HepG2 (cell line): ENCODE measurements around the gene DCAF15. TPM values are rescaled to one million over a fixed set of nuclear protein-coding genes. Genes with fewer than 3 reads are reported as not detected.

Source experiments
- ATAC-seq: fragments of 200-7000 bp; cut with Tn5 transposase; 3 replicates; pipeline ENCODE4 v1.9.1; 2020; ENCODE audit warnings: mild to moderate bottlenecking, moderate library complexity
- BruUV-seq: library from RNA; stranded (reverse); fragments of 400-500 nt; replicated peaks from 2 replicates; lab custom pipeline; 2021; lab: Mats Ljungman, UMichigan
- CTCF ChIA-PET: fragments of 300-600 bp; formaldehyde crosslinking; extraction: SDS; loops from one replicate; lab custom pipeline; 2021; ENCODE audit warnings: low total read pairs, inconsistent platforms, low intra/inter-chr PET ratio; lab: Yijun Ruan, JAX
- POLR2A ChIA-PET: fragments of 350-600 bp; sonication (Branson Sonifier 250); formaldehyde crosslinking; loops from one replicate; lab custom pipeline; 2020; ENCODE audit warnings: antibody characterized with exemption, inconsistent platforms; lab: Yijun Ruan, JAX
- DNase-seq: peaks from one replicate; pipeline ENCODE4 v3.0.0-alpha.2; 2015; ENCODE audit warnings: low spot score
- FAIRE-seq: peaks from 3 replicates; lab custom pipeline; 2011; peaks lifted over from hg19 to GRCh38; lab: Jason Lieb, UNC
- H2AFZ ChIP-seq: one replicate; pipeline ENCODE4 v1.6.1; 2011; ENCODE audit warnings: low read length, inconsistent platforms
- H3K27ac ChIP-seq: fragments of 300-600 bp; 3 replicates; pipeline ENCODE4 v1.8.0; 2011; ENCODE audit warnings: mixed run types, mild to moderate bottlenecking, mixed read lengths, low read length, inconsistent platforms; ENCODE audit not compliant: insufficient read depth; ENCODE audit errors: extremely low read length
- H3K27me3 ChIP-seq, 2 experiments: fragments of 200-600 bp in 1 of 2; 2 replicates in 1 of 2; 3 replicates in 1 of 2; pipeline versions ENCODE4 v1.6.0 to v1.8.0; 2011; ENCODE audit warnings: low read length in 2 of 2, mild to moderate bottlenecking in 2 of 2, moderate library complexity in 2 of 2, inconsistent platforms in 1 of 2; ENCODE audit not compliant: insufficient read depth in 2 of 2, control insufficient read depth in 1 of 2
- H3K36me3 ChIP-seq, 2 experiments: fragments of 200-600 bp in 1 of 2; replicated peaks in 1 of 2; 2 replicates in 1 of 2; 3 replicates in 1 of 2; pipeline versions ENCODE4 v1.5.1 to v1.8.0; 2011; ENCODE audit warnings: low read length in 2 of 2, inconsistent platforms in 1 of 2; ENCODE audit not compliant: insufficient read depth in 2 of 2, control insufficient read depth in 1 of 2
- H3K4me1 ChIP-seq: 2 replicates; pipeline ENCODE4 v1.5.1; 2012; ENCODE audit warnings: low read length, inconsistent platforms; ENCODE audit not compliant: insufficient read depth
- H3K4me2 ChIP-seq: 2 replicates; pipeline ENCODE4 v1.6.0; 2011; ENCODE audit warnings: low read depth, low read length, inconsistent platforms
- H3K4me3 ChIP-seq, 3 experiments: fragments of 200-600 bp in 1 of 3; sonication (generic), shearing (Covaris generic) in 1 of 3; replicated peaks in 1 of 3; 2 replicates each; pipeline ENCODE4 v1.5.1; 2011 to 2016; ENCODE audit warnings: low read length in 3 of 3, inconsistent platforms in 2 of 3, low read depth in 2 of 3, mild to moderate bottlenecking in 2 of 3, control low read depth in 1 of 3, mixed read lengths in 1 of 3; ENCODE audit not compliant: insufficient read depth in 1 of 3
- H3K79me2 ChIP-seq: one replicate; pipeline ENCODE4 v1.6.1; 2011; ENCODE audit warnings: low read length, inconsistent platforms; ENCODE audit not compliant: insufficient read depth
- H3K9ac ChIP-seq: 2 replicates; pipeline ENCODE4 v1.6.0; 2011; ENCODE audit warnings: mild to moderate bottlenecking, low read depth, low read length, inconsistent platforms; ENCODE audit not compliant: insufficient read depth
- H3K9me3 ChIP-seq: 2 replicates; pipeline ENCODE4 v1.5.1; 2012; ENCODE audit warnings: mild to moderate bottlenecking, low read length
- H4K20me1 ChIP-seq: 2 replicates; pipeline ENCODE4 v1.6.0; 2011; ENCODE audit warnings: inconsistent platforms, mild to moderate bottlenecking, low read length, moderate library complexity; ENCODE audit not compliant: insufficient read depth
- ARHGAP35 ChIP-seq: sonication (generic); formaldehyde crosslinking; IDR thresholded peaks from 2 replicates; pipeline ENCODE4 v1.9.0; 2022; ENCODE audit warnings: mild to moderate bottlenecking, inconsistent platforms, moderate library complexity, missing genetic modification reagents, borderline replicate concordance
- GATA4 ChIP-seq: sonication (generic); IDR thresholded peaks from 2 replicates; pipeline ENCODE4 v1.6.1; 2016; ENCODE audit warnings: antibody characterized with exemption, low read depth, borderline replicate concordance
- RBFOX2 ChIP-seq: fragments of 200-400 bp; formaldehyde crosslinking; IDR thresholded peaks from 2 replicates; pipeline ENCODE4 v1.6.1; 2017; ENCODE audit warnings: low read depth, mild to moderate bottlenecking, low read length
- SIN3B ChIP-seq: fragments of 150-350 bp; IDR thresholded peaks from 2 replicates; pipeline ENCODE4 v1.6.1; 2014; ENCODE audit warnings: low read length
- WGBS: methylation state at CpG from one replicate; pipeline ENCODE4 v1.1.6; 2017; ENCODE audit warnings: low lambda C conversion rate; 5-methylcytosine and 5-hydroxymethylcytosine counted together
- in situ Hi-C: cut with HindIII; loops from 2 replicates; pipeline ENCODE4 v1.10.0; 2017; ENCODE audit warnings: low pct_unique_long_range_greater_than_20kb; ENCODE audit not compliant: extremely low pct_ligation_motif_present
- intact Hi-C: fragments of 100-400 bp; cut with micrococcal nuclease; formaldehyde crosslinking; loops from one replicate; pipeline ENCODE4 v1.10.0; 2022; ENCODE audit not compliant: unreplicated experiment
- polyA plus RNA-seq, 8 experiments: library from polyadenylated mRNA; depleted of rRNA in 3 of 8; stranded (reverse) in 7 of 8; unstranded in 1 of 8; fragments of >200 nt; fragmentation: Illumina TruSeq in 4 of 8; extraction: Trizol in 4 of 8; gene quantifications; 2 replicates each; pipeline versions ENCODE4 v1.2.1 to v1.2.3, GENCODE V29; 2011 to 2016; ENCODE audit warnings: low read depth in 4 of 8, missing spikeins in 1 of 8, mixed read lengths in 1 of 8; ENCODE audit not compliant: insufficient read depth in 1 of 8
- total RNA-seq, 5 experiments: library from RNA; depleted of rRNA; stranded (reverse); fragments of >200 nt; fragmentation: Illumina TruSeq; extraction: Trizol; gene quantifications; 2 replicates each; pipeline ENCODE4 v1.2.3, GENCODE V29; 2016; ENCODE audit warnings: low read depth in 1 of 5
- TF ChIP-seq, protein P1 (sequence below): sonication (generic); formaldehyde crosslinking; IDR thresholded peaks from 2 replicates; pipeline ENCODE4 v1.4.0; 2020; ENCODE audit warnings: missing genetic modification reagents, borderline replicate concordance
- TF ChIP-seq, protein P2 (sequence below): sonication (generic); formaldehyde crosslinking; IDR thresholded peaks from 2 replicates; pipeline ENCODE4 v1.4.0; 2020; ENCODE audit warnings: missing genetic modification reagents
- TF ChIP-seq, protein P3 (sequence below): IDR thresholded peaks from 2 replicates; pipeline ENCODE4 v1.6.1; 2016

DCAF15 gene
- total and polyA plus RNA-seq, 2 of the 13 experiments (the other 11 are each of a cell fraction or from before 2014, with no cell fraction given), result 13.6 to 14.0 TPM

DNA sequence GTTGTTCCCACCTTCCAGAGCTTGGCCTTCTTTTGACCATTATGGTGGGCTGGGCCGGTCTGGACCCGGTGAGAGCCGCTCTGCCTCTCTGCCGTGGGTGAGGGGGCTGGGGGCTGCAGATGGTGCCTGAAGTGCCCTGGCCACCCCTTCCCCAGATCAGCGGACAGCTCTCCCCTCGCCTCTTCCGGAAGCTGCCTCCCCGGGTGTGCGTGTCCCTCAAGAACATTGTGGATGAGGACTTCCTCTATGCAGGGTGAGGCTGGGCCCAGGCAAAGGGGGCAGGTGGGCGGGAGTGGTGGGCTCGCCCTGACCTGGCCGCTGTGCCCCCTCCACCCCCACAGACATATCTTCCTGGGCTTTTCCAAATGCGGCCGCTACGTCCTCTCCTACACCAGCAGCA is 1.9 kb downstream of the DCAF15 start (continued):
- TF ChIP-seq, protein P1, sequence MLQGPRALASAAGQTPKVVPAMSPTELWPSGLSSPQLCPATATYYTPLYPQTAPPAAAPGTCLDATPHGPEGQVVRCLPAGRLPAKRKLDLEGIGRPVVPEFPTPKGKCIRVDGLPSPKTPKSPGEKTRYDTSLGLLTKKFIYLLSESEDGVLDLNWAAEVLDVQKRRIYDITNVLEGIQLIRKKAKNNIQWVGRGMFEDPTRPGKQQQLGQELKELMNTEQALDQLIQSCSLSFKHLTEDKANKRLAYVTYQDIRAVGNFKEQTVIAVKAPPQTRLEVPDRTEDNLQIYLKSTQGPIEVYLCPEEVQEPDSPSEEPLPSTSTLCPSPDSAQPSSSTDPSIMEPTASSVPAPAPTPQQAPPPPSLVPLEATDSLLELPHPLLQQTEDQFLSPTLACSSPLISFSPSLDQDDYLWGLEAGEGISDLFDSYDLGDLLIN, result no peak
- TF ChIP-seq ARHGAP35 (CRISPR knock-in tag) (no peak), GATA4 (no peak), SIN3B (no peak)

DNA sequence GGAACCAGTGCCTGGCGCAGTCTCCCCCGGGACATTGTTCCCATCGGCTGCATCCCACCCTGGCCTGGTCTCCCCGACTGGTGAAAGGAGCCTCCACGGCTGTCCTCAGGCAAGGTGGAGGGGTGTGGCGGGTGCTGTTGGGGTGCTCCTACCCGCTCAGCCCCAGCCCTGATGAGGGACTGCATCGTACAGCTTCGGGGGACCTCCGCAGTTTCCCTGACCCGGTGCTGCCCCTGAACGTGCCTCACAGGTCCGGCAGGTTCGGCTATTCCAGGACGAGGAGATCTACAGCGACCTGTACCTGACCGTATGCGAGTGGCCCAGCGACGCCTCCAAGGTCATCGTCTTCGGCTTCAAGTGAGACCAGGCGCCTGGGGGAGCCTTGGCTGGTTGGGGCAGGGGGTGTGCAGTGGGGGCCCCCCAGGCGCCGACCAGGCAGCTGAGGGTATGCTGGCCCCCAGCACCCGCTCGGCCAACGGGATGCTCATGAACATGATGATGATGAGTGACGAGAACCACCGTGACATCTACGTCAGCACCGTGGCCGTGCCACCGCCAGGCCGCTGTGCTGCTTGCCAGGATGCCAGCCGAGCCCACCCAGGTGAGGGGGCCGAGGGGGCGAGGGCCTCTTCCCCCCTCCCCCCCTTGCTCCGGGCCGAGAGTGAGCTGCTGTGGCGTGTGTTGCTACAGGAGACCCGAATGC is 3.5 kb downstream of the DCAF15 start:
- FAIRE-seq, result no peak
- Histone ChIP-seq H2AFZ (no peak overlapping the region), H3K4me2 (no peak overlapping the region), H3K79me2 (peaks cover 14% of the 10 kb centered on the region), H3K36me3 (peaks cover 19 to 52% of the 10 kb centered on the region in 2 experiments; a peak in 4 of 5 replicates), H3K4me1 (peaks cover 10% of the 10 kb centered on the region), H4K20me1 (no peaks in the 10 kb centered on the region), H3K27ac (no peak overlapping the region), H3K4me3 (no peak overlapping the region), H3K9ac (no peak overlapping the region), H3K9me3 (no peaks in the 10 kb centered on the region), H3K27me3 (no peaks in the 10 kb centered on the region; a peak in 1 of 5 replicates)
- peak; percentile 32 for TF ChIP-seq RBFOX2
- TF ChIP-seq, protein P2, sequence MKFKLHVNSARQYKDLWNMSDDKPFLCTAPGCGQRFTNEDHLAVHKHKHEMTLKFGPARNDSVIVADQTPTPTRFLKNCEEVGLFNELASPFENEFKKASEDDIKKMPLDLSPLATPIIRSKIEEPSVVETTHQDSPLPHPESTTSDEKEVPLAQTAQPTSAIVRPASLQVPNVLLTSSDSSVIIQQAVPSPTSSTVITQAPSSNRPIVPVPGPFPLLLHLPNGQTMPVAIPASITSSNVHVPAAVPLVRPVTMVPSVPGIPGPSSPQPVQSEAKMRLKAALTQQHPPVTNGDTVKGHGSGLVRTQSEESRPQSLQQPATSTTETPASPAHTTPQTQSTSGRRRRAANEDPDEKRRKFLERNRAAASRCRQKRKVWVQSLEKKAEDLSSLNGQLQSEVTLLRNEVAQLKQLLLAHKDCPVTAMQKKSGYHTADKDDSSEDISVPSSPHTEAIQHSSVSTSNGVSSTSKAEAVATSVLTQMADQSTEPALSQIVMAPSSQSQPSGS (CRISPR knock-in tag), result no peak
- TF ChIP-seq, protein P3, sequence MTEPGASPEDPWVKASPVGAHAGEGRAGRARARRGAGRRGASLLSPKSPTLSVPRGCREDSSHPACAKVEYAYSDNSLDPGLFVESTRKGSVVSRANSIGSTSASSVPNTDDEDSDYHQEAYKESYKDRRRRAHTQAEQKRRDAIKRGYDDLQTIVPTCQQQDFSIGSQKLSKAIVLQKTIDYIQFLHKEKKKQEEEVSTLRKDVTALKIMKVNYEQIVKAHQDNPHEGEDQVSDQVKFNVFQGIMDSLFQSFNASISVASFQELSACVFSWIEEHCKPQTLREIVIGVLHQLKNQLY (CRISPR knock-in tag), result no peak
- ChIA-PET CTCF (no interaction called here), POLR2A (no interaction called here)
- intact Hi-C loops, result no loop called here
- no peak for DNase-seq
- in situ Hi-C loops, result no loop called here
- no TSS peak for BruUV-seq
- 97% methylated on average over 10 of the region's 42 CpGs for WGBS
- no peak for ATAC-seq
